Thyroid gland (tissue), 4 donors: ENCODE results near the gene RARG. TPM values are rescaled to one million over a fixed set of nuclear protein-coding genes. Genes with fewer than 3 reads are reported as not detected.

Experiments
- DNase-seq, 2 donors: peaks; one replicate each; pipeline ENCODE4 v3.0.0-alpha.2; 2019
- H3K27ac ChIP-seq, 3 donors: fragments of 200-600 bp; sonication (generic); 1 replicate in 2 of 3; 2 replicates in 1 of 3; pipeline ENCODE4 v1.5.1; 2016 to 2019; ENCODE audit warnings: mild to moderate bottlenecking in 1 of 3, moderate library complexity in 1 of 3
- H3K27me3 ChIP-seq: fragments of 200-600 bp; sonication (generic); one replicate; pipeline ENCODE4 v1.5.1; 2019
- H3K36me3 ChIP-seq, 2 donors: fragments of 200-600 bp; sonication (generic); one replicate each; pipeline ENCODE4 v1.5.1; 2016 to 2019
- H3K4me1 ChIP-seq, 2 donors: fragments of 200-600 bp; sonication (generic); one replicate each; pipeline ENCODE4 v1.5.1; 2017 to 2019
- H3K4me3 ChIP-seq, 3 donors: fragments of 200-600 bp; sonication (generic); replicated peaks in 1 of 3; 1 replicate in 2 of 3; 2 replicates in 1 of 3; pipeline ENCODE4 v1.5.1; 2016; ENCODE audit warnings: mild to moderate bottlenecking in 1 of 3
- H3K9me3 ChIP-seq: fragments of 200-600 bp; sonication (generic); one replicate; pipeline ENCODE4 v1.5.1; 2017
- CTCF ChIP-seq, 6 experiments: fragments of 200-600 bp in 3 of 6; fragments of 450-650 bp in 3 of 6; sonication (generic) in 3 of 6; IDR thresholded peaks; one replicate each; pipeline ENCODE4 v1.5.1; 2016 to 2019; ENCODE audit warnings: antibody characterized with exemption in 6 of 6, mild to moderate bottlenecking in 2 of 6, inconsistent platforms in 1 of 6, moderate library complexity in 1 of 6
- POLR2A ChIP-seq, 2 donors: fragments of 450-650 bp; IDR thresholded peaks; one replicate each; pipeline ENCODE4 v1.6.1; 2017; ENCODE audit warnings: antibody characterized with exemption in 2 of 2, mild to moderate bottlenecking in 2 of 2, moderate library complexity in 1 of 2
- WGBS, 2 donors: methylation state at CpG; one replicate each; pipeline ENCODE4 v1.1.5; 2017; 5-methylcytosine and 5-hydroxymethylcytosine counted together
- intact Hi-C: fragments of 100-400 bp; cut with DNase I; formaldehyde crosslinking; loops from one replicate; pipeline ENCODE4 v1.15.1; 2023
- total RNA-seq, 4 donors: library from RNA; depleted of rRNA; stranded (reverse); fragments of >200 nt; gene quantifications; one replicate each; pipeline ENCODE4 v1.2.3, GENCODE V29; 2016

The RARG gene
- total RNA-seq, 4 donors from 2014 or later: 13.6 to 27.7 (median 23.8) TPM

- TF ChIP-seq CTCF (IDR thresholded peaks at IDR 0.05) (no peak), POLR2A (IDR thresholded peaks at IDR 0.05) (no peak)
- WGBS, 2 donors: 90 to 97% methylated on average over 1 of the region's 1 CpG
- H3K27ac ChIP-seq: no peak overlapping the region
- H3K9me3 ChIP-seq: no peaks in the 10 kb centered on the region
- intact Hi-C loops: loop anchor here (5.0 to 10.0 kb wide), 2 partner anchors 33 to 130 kb away; no protein-coding TSS in a partner anchor
- no peaks in the 10 kb centered on the region for H3K36me3 ChIP-seq
- no peaks in the 10 kb centered on the region for H3K27me3 ChIP-seq
- no peak overlapping the region for H3K4me3 ChIP-seq
- no peak for DNase-seq
- H3K4me1 ChIP-seq: peaks cover 7 to 13% of the 10 kb centered on the region in 2 donors
Observed at GRCh38 chr12:53194973-53195372, 37.0 kb downstream of the RARG start.

DNA sequence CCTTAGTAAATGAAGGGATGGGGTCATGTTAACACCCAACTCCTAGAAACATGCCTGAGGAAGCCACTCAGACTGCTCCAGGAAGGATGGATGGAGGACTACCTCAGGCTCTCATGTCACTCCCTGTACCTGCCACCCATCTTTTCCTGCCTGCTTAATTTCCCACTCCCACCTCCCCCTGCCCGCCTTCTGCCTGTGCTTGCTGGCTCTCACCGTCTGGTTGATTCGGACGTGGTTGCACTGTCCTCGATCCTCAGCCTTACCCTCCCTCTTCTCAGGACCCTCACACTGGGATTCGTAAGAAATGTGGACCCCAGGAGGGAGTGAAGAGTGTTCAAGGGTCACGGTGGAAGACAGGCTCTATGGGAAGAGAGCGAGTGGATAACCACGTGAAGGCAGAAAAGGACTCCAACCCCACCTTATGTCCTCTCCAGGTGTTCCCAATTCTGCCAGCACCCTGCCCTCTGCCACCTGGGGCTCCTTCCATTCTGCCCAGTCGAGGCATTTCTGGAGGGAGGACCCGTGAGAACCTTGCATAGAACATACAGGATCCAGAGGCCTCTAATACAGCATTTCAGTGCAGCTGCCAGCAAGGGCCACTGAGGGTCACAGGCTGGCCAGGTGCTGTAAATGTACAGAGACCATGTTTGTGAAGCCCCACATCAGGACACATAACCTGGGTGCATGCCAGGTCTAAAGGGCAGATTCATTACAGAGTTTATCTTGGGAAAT lies 37.9 kb downstream of the RARG start:
- H3K9me3 ChIP-seq: no peaks in the 10 kb centered on the region
- TF ChIP-seq CTCF (IDR thresholded peaks at IDR 0.05) (no peak), POLR2A (IDR thresholded peaks at IDR 0.05) (no peak)
- H3K4me3 ChIP-seq: no peak overlapping the region
- no peak overlapping the region for H3K27ac ChIP-seq
- H3K4me1 ChIP-seq: peaks cover 7 to 13% of the 10 kb centered on the region in 2 donors
- no peak for DNase-seq
- intact Hi-C loops: loop anchor here (10.0 kb wide), 1 partner anchor 129 kb away; no protein-coding TSS in a partner anchor
- no peaks in the 10 kb centered on the region for H3K36me3 ChIP-seq
- 68 to 80% methylated on average over 11 of the region's 11 CpGs for WGBS, 2 donors
- H3K27me3 ChIP-seq: no peaks in the 10 kb centered on the region

GRCh38 chr12:53193040-53193439 lies 39.0 kb downstream of the RARG start:
- H3K9me3 ChIP-seq: no peaks in the 10 kb centered on the region
- H3K27ac ChIP-seq: no peak overlapping the region
- peaks cover 7 to 12% of the 10 kb centered on the region in 2 donors for H3K4me1 ChIP-seq
- peaks cover 4 to 6% of the 10 kb centered on the region in 2 donors for H3K36me3 ChIP-seq
- DNase-seq: no peak
- no peak overlapping the region for H3K4me3 ChIP-seq
- 85 to 95% methylated on average over 9 of the region's 9 CpGs for WGBS, 2 donors
- no peaks in the 10 kb centered on the region for H3K27me3 ChIP-seq
- intact Hi-C loops: loop anchor here (10.0 kb wide), 1 partner anchor 128 kb away; no protein-coding TSS in a partner anchor
- TF ChIP-seq CTCF (IDR thresholded peaks at IDR 0.05): no peak
- no peak for TF ChIP-seq POLR2A (IDR thresholded peaks at IDR 0.05)

- Histone ChIP-seq H3K27me3 (no peaks in the 10 kb centered on the region), H3K4me1 (peaks cover 2 to 8% of the 10 kb centered on the region in 2 donors), H3K27ac (no peak overlapping the region), H3K4me3 (no peak overlapping the region), H3K9me3 (no peaks in the 10 kb centered on the region), H3K36me3 (peaks cover 8 to 11% of the 10 kb centered on the region in 2 donors)
- WGBS, 2 donors: 89 to 100% methylated on average over 6 to 13 of the region's 14 CpGs
- intact Hi-C loops: loop anchor here (10.0 kb wide), 1 partner anchor 128 kb away; no protein-coding TSS in a partner anchor
- TF ChIP-seq CTCF (IDR thresholded peaks at IDR 0.05) (no peak), POLR2A (IDR thresholded peaks at IDR 0.05) (no peak)
- no peak for DNase-seq
Observed at GRCh38 chr12:53192531-53193021, 39.4 kb downstream of the RARG start.
